Stimulated activated CD8-positive, alpha-beta memory T cell treated with anti-CD3 and anti-CD28 coated beads, Interleukin-7, amount 100 ng/mL, for 48 hours (primary cell): ENCODE results near the gene NKG7.
A peak's percentile ranks its signal among the peaks of the same experiment; 100 is the strongest.

Experiments
- DNase-seq, 2 donors: peaks; one replicate each; pipeline ENCODE4 v3.0.0-alpha.2; 2020; ENCODE audit warnings: low read depth in 1 of 2; ENCODE audit errors: extremely low read depth in 1 of 2

NKG7 gene

DNA sequence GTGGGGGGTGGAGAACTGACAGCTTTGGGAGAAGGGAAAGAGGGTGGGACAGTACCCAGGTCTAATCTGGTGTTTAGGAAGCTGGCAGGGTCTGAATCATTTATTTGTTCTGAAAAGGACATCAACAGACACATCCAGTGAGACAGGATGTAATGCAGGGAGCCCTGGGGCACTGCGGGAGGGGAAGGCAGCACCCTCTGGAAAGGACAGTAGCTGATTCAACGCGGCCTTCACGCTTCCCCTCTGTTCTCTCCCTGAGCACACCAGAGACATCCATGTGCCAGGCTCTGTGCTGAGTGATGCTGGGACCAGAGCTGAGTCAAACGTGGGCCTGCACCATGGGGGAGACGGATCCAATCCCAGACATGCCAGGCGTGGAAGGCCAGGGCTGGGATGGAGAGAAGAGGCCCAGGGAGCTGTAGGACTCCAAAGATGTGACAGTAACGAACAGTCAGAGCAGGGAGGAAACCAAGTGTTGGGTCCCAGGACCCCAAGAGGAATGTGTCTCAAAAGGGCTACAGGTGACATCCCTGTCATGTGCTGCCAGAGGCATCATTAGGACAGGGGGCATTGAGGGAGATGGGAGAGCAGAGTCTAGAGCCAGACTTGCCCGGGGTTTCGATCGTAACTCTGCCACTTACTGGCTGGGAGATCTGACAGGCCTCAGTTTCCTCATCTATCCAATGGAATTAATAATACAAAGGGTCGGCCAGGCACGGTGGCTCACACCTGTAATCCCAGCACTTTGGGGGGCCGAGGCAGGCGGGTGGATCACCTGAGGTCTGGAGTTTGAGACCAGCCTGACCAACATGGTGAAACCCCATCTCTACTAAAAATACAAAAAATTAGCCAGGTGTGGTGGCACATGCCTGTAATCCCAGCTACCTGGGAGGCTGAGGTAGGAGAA, 8.0 kb downstream of the NKG7 start:
- DNase-seq, result no peak

DNA sequence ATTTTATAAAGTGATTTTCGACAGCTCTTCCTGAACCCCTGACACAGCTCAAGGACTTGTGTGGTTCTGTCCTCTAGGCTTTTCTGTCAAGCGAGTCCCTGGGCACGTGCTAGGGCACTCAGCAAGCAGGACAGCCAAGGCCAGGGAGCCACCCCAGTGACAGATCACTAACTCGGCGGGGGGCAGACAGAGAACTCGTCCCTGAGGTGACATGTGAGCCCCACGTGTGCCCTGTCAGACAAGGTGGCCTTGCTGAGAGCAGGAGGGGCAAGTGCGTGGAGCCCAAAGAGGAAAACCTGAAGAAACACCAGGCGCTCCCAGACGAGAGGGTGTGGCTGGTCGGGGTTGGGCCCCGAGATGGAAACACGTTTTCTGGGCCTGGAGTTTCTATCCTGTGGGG, 11.2 kb downstream of the NKG7 start:
- DNase-seq, result no peak

DNA sequence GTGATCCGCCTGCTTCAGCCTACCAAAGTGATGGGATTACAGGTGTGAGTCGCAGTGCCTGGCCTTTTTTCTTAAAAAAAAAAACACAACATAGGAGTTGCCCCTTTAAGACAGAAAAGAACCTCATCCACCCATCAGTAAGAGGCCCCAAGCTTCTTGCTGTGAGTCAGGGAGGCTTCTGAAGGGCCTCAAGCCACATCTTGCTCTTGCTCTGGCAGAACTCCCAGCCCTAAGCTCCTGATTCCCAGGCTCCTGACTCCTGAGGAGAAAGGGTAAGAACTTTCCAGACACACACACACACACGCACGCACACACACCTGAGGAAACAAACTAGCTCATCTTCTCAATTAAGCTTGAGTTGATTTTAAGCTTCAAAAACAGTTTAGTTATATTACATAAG, 13.2 kb downstream of the NKG7 start:
- no peak for DNase-seq

DNA sequence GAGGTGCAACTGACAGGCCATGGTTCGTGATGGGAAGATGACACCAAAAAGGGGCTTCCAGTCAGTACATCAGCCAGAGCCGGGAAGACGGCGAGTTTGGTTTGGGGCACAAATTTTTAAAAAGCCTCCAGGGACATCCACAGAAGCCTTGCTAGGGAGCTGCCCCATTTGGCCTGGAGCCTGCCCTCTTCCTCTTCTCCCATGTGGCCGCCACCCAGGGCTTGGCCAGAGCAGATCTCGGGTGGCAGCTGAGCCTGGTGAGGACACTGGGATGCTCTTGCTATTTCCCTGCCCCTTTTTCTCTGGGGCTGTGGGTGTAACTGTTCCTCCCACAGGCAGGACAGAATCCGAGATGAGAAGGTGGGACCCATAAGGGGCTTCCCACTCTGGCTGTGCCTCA, 14.5 kb downstream of the NKG7 start:
- DNase-seq, result no peak

DNA sequence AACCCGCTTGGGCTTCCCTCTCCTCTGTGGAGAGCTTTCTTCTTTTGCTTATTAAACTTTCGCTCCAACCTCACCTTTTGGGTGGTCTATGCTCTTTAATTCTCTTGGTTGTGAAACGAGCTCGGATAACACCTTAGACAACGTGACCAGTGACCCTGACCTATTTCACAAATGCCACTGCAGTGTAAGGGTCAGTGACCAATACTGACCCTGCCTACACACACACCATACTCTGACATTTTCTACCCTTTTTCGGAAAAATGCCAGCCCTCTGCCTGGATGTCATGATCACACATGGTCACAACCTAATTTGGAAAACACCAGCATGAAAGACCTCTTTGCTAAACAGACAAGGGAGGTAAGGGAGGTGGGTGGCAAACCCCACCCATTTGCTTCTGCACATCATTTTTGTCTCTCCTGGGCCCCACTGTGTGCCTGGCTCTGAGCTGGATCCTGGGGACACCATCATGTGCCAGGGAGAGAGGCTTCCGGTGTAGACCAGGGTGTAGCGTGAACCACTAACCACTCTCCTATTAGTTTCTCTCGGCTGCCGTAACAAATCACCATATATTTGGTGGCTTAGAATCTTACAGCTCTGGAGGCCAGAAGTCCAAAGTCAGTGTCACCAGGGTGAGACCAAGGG, 16.2 kb downstream of the NKG7 start:
- no peak for DNase-seq

DNA sequence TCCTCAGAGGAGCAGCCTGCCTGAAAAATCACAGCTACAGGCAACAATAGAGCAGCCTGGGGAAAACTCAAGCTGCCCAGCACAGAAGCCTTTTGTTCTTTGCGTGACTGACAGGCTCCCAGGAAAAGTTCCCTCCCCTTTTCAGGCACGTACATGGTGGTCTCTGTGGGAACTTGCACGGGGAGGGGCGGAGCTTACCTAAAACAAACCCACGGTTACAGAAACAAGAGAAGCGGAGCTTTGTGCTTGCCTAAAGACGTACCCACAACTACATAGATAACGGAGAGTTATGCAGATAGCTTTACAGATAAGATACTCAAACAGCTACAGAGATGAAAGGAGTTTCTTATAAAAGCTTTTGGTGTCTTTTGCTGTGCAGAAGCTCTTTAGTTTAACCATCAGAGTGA, 17.7 kb downstream of the NKG7 start:
- DNase-seq, result peak in 1 of 2 donors; percentile 52

DNA sequence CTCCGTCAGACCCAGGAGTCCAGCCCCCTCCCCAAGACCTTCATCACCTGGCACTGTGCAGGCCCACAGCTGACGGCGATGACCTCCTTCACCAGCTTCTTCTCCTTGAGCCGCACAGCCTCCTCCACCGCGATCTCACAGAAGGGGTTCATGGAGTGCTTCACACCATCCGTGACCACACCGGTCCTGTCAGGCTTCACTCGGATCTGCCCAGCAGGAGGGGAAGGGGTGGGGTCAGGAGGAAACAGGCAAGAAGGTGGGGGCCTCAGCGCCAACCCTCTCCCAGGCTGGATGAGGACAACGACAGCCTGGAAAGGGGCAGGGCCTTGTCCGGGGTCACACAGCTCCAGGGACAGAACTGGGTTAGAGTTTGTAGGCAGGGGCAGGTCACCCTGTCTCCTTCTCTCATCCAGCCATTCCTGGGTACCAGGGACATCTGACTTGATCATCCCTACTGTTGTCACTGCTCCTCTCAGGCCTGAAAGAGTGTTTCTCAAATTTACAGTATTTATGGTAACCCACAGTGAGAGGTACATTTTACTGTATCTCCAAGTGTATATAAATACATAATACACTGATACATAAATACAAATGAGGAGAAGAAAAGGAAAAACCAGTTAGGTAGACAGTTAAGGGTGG, 18.2 kb downstream of the NKG7 start:
- DNase-seq, result no peak

DNA sequence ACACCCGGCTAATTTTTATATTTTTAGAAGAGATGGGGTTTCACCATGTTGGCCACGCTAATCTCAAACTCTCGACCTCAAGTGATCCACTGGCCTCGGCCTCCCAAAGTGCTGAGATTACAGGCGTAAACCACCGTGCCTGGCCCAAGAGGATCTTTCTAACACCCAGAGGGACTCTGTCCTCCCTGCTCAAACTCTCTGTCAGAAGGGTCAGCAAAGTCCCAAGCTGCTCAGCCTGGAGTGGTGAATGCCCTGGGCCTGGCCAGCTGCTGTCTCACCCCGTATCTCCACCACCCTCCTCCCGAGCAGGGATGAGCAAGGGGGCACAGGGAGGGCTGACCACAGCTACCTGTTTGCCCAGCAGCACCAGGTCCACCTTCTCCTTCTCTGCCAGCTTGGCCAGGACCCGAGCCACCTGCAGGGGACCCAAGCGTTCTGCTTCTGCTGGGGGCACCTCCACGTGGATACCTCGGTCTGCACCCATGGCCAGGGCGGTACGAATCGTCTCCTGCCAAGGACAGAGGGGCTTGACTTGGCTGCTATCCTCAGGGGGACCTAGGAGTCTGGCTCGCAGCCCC, 19.6 kb downstream of the NKG7 start:
- no peak for DNase-seq

DNA sequence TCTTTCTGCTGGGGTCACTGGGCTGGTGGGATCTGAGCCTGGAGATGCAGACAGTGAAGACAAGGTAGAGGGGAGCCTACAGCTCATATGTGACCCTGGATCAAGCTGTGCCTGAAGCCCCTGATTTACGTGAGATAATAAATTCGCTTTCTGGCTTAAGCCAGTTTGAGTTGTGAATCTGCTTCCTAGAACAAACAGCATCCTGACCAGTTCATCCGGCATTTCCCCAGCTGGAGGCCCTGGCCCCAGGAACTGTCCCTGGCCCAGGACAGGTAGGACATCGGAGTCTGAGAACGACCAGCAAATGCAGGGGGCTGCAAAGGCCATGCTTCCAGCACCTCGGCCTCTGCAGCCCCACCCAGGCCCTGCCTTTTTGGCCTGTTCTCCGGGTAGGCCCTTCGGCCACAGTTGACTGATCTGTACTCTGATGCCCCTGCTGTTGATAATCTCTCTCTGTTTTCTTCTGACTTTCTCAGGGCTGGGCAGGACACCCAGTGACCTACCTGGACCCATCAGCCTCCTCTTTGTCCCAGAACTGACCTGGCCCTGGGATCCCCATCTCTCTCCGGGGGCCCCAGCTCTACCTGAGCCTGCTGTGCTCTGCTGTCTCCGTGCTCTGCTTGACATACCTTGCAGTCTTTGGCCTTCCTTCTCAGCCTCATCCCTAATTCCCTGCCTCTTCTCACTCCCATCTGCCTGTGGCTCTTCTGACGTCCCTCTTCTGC, 21.0 kb downstream of the NKG7 start:
- no peak for DNase-seq

DNA sequence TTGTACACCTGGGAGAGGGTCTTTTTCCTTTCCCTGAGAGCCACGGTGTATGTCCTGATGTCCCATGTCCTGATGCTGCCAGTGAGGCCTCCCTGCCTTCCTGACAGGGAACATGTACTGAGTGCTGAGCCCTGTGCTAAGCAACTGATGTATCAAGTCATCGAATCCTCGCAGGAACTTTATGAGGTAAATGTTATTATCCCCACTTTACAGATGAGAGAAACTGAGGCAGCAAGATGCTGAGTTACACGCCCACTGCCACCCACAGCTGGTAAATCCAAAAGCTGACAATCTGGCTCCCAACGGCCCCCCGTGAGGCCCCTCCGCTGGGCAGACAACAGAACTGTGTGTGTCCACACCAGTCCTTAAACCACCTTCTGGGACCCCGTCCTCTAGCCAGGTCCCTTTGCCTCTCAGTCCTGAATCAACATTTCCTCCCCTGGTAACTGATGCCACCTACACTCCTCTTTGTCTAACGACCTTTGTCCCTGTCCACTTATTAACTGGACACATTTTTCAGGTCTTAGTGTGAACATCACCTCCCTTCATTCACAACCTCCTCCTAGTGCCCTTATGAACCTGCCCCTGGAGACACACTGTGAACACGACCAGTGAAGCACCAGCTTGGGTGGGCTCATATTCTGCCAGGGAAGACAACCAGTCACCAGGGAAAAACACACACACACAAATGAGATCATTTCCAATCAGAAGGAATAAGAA, 25.1 kb downstream of the NKG7 start:
- DNase-seq, result no peak

DNA sequence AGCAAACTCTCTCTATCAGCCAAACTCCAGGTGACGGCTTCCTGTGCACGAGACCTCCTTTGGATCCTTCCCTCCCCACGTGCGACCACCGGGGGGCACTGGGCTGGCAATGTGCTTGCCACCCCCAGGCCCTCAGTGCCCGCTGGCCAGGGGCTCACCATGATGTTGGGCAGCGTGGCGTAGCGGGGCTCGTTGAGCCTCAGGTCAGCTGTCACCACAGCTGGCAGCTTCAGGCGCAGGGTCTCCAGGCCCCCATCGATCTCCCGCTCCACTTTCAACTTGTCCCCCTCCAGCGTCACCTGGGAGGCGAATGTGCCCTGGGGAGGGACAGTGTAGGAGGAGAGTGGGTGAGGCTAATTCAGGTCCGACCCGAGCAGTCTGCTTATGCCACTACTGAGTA, 25.7 kb downstream of the NKG7 start:
- DNase-seq, result no peak

DNA sequence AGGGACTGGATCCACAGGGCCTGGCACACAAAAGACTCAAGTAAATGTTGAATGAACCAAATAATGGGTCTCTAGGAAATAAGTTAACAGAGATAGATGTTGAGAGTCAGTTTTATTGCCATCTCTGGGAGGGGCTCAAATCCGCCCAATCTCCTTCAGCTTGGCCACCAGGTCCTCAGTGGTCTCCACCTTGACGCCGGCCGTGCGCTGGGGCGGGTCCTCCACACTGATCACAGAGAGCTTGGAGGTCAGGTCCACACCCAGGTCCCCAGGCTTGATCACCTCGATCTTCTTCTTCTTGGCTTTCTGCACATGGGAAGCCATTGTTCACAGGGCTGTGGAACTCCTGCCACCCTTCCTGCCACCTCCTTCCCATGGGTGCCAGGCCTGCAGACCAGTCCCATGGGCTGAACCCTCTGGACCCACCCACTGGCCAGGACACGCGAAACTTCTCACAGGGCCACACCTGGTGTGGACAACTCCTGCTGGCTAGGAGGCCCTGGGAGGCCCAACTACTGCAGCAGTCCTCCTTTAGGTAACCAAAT, 27.3 kb downstream of the NKG7 start:
- DNase-seq, result no peak

DNA sequence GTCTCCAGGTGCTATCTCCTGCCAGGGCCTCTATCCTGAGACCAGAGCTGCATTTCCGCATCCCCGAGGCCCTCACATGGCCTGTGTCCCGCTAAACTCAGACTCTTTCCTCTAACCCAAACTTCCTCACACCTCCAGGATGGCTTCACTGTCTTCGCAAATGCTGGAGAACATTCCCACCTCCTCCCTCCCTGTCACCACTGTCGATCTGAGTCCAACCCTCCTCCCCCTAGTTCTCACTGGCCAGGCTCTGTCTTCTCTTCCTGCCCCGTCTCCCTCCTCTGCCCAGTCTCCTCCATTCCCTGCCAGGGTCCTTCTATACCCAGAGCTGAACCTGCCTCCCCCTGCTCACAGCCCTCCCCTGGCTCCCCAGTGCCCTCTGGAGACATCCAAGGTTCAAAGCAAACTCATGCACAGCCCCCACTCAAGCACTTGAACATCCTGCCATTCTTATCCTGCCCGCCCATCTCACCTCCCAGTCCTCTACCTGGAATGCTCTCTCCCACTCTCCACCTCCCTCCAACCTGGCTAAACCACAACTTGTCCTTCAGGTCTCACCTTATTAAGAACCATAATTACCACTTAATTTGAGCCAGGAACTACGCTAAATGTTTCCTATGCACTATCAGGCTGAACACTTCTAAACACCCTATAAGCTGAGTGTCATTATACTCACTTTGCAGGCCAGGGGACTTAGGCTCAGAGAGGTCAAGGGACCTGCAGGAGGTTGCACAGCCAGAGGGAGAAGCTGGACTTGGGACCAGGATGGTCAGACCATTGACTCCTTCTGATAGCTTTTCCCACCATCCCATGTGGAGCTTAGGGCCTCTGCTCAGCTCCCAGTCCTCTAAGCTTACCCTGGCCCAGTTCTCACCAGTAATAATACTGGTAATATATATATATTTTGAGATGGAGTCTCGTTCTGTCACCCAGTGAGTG, 29.6 kb downstream of the NKG7 start:
- no peak for DNase-seq

DNA sequence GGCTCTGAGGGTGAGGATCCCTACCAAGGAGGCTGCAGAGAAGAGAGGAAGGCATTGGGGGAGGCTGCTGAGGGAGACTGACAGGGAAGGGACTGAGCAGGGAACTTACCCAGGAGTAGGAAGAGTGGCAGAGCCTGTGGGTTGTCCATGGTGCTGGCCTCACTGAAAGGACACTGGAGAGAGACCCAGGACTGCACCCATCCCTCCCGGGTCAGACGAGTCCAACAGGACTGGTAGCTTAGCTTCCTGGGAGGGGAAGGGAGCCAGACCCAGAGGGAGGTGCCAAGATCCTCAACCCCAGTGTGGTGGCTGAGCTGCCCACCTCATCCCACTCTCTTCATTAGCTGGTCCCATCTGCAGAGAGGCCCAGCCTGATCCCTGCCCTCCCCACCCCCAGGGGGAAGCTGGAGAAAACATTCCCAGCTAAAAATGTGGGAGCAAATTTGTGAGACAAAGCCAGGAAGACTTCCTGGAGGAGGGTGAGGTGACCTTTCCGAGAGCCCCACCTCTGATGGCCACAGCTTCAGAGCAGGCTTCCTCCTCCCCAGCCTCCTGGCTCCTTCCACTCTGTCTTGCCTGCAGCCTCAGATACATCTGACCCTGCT, 30.4 kb downstream of the NKG7 start, which contains the start of gene VSIG10L:
Gene VSIG10L (minus strand): TSS at position 164 of the 605 bp plus-strand sequence. CDS start 15 bp downstream, at position 149.
- DNase-seq, result no peak

DNA sequence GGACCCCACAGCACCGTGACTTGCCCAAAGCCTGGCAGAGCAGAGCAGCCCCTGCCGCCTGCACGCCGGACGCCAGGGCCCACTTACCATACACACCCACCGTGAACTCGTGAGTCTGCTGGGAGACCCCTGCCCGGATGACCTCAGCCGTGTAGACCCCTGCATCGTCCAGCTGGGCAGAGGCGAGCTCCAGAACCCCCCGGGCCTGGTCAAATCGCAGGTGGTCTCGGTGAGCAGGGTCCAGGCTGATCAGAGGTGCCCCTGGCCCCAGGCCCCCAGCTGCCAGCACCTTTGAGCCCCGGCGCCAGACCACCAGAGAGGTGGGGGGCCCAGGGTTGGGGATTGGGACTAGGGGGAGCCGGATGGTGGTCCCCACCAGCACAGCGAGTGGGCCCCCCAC, 31.4 kb downstream of the NKG7 start:
- DNase-seq, result no peak

DNA sequence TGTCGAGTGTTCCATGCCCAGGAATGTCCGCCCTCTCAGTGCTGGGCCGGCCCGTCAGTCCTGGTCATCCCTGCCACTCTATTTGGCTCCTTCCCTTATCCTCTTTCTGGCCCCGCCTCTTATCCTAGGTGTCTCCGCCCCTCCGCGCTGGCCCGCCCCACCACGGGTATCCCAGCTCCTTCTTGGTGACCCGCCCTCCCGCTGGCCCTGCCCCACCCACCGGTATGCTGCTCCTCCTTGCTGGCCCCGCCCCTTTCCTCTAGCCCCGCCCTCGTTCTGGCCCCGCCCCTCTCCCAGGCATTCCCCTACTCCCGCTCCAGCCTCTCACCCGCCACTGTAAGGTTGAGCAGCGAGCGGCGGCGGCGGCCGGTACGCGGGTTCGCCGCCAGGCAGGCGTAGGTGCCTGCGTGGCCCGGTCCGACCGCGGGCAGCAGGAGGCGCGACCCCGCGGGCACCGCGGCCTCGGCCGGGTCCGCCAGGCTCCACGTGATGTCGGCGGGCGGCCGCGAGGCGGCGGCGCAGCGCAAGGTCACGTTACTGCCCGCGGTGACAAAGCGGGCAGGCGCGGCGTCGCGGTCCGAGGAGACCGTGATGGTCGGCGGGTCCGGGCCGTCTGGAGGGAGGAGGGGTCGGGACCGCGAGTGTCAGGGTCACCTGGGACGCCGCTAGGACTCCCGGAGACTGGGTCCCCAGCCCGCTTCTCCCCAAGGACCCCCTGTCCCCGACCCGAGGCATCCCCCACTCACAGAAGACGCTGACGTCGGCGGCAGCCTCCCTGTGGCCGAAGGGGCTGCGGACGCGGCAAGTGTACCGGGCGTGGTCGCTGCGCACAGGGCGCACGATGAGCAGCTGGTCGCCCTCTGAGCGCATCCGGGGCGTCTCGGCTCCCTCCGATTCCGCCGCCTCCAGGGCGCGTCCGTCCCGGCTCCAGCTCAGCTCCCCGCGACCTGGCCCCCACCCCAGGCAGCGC, 32.5 kb downstream of the NKG7 start:
- DNase-seq, result peak; percentile 91 to 98

DNA sequence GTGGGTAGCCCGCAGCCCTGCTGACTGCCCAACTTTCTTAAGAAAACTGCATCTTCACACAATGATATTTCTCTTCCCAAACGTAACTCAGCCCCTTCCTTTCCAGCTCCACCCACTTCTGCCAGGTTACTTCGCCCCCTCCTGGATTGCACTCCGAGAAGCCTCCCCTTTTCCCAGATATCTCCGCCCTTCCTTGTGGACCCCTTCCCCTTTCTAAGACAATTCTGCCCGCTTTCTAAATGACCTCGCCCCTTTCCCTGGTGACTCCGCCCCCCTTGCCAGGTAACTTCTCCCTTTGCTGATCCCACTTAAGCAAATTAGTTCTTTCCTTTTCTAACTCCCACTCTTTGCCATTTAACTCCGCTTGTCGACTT, 33.2 kb downstream of the NKG7 start:
- no peak for DNase-seq
